ENCODE measurements around the gene GNG7. TPM values are rescaled to one million over a fixed set of nuclear protein-coding genes. Genes with fewer than 3 reads are reported as not detected.

Gene GNG7
- total RNA-seq, 6 experiments from 2014 or later, result 1.3 to 3.7 (median 2.3) TPM

DNA sequence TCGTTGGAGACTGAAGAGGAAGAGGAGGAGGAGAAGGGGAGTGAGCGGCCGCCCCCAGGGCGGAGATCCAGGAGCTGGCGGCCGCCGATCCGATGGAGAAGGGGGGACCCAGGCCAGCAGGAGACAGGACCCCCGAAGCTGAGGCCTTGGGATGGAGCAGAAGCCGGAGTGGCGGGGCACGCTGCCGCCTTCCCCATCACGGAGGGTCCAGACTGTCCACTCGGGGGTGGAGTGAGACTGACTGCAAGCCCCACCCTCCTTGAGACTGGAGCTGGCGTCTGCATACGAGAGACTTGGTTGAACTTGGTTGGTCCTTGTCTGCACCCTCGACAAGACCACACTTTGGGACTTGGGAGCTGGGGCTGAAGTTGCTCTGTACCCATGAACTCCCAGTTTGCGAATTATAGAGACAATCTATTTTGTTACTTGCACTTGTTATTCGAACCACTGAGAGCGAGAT, 224.7 kb downstream of the GNG7 start:
- TF ChIP-seq CTCF (IDR thresholded peaks at IDR 0.05) (no peak), POLR2A (IDR thresholded peaks at IDR 0.05) (peak; percentile 4)
- Histone ChIP-seq H3K36me3 (peaks cover 0 to 14% (median 7%) of the 10 kb centered on the region in 4 donors), H3K27ac (peak overlapping the region; percentile 81 to 97 (median 93)), H3K9me3 (no peaks in the 10 kb centered on the region), H3K27me3 (no peaks in the 10 kb centered on the region), H3K4me3 (peak overlapping the region; percentile 71 to 96 (median 77)), H3K4me1 (peaks cover 0 to 13% (median 0%) of the 10 kb centered on the region in 4 donors)
- ATAC-seq (peak in 3 of 4 donors; percentile 0 to 12 (median 0)), DNase-seq (peak in 2 of 3 donors; percentile 49 to 74)
- 3% methylated on average over 17 of the region's 21 CpGs for WGBS (ENCODE audit: insufficient coverage, low coverage, low lambda C conversion rate, missing lambda C conversion rate)
- intact Hi-C loops (cut with DNase I), result loop anchor here (10.0 kb wide), 2 partner anchors 97 to 137 kb away; no protein-coding TSS in a partner anchor

DNA sequence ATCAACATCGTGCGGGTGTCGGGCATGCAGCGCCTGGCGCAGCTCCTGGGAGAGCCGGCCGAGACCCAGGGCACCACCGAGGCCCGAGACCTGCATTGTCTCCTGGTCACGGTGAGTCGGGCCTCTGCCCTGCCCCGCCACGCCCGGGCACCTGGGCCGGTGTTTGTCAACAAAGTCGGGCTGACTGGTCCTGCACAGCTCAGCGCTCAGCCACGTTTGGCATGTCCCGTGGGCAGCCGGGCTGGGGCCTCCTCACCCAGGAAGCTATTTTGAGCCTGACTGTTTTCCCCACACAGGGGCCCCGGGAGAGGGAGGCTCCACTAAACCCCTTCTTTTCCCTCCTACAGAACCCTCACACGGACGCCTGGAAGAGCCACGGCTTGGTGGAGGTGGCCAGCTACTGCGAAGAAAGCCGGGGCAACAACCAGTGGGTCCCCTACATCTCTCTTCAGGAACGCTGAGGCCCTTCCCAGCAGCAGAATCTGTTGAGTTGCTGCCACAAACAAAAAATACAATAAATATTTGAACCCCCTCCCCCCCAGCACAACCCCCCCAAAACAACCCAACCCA, 225.3 kb downstream of the GNG7 start:
- peak; percentile 24 for TF ChIP-seq POLR2A (IDR thresholded peaks at IDR 0.05)
- TF ChIP-seq CTCF (IDR thresholded peaks at IDR 0.05), result no peak
- DNase-seq, result peak; percentile 53 to 73 (median 67)
- WGBS (ENCODE audit: insufficient coverage, low coverage, low lambda C conversion rate, missing lambda C conversion rate), result 0% methylated on average over 9 of the region's 27 CpGs
- H3K27me3 ChIP-seq, result no peaks in the 10 kb centered on the region
- peak in 1 of 4 donors; percentile 1 for ATAC-seq
- H3K36me3 ChIP-seq, result peaks cover 0 to 14% (median 7%) of the 10 kb centered on the region in 4 donors
- H3K9me3 ChIP-seq, result no peaks in the 10 kb centered on the region
- intact Hi-C loops (cut with DNase I), result loop anchor here (10.0 kb wide), 2 partner anchors 98 to 138 kb away; no protein-coding TSS in a partner anchor
- peak overlapping the region; percentile 81 to 97 (median 93) for H3K27ac ChIP-seq
- peaks cover 0 to 13% (median 0%) of the 10 kb centered on the region in 4 donors for H3K4me1 ChIP-seq
- H3K4me3 ChIP-seq, result peak overlapping the region; percentile 71 to 96 (median 77)

DNA sequence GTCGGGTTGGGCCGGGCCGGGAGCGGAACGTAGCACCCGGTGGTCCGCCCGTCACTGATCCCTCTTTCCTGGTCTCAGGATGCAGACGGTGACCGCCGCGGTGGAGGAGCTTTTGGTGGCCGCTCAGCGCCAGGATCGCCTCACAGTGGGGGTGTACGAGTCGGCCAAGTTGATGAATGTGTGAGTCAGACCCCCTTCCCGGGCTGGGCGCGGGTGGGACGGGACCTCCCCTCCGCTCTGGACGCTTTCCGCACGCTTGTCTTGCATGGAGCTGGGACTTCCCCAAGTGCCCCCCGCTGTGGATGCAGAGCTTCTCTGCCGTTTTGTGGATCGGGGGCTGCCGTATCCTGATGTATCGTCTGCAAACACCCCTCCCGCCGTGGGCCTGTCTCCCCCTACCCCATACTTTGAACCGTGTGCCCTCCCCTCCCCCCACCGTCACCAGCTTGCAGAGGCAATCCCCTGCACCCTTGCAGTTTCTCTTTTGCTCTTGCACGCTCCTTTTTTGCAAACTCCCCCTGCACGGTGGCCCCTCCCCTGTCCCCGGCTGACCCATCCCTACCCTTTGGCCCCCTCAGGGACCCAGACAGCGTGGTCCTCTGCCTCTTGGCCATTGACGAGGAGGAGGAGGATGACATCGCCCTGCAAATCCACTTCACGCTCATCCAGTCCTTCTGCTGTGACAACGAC, 225.9 kb downstream of the GNG7 start:
- Histone ChIP-seq H3K4me1 (peaks cover 0 to 13% (median 0%) of the 10 kb centered on the region in 4 donors), H3K36me3 (peaks cover 0 to 14% (median 7%) of the 10 kb centered on the region in 4 donors), H3K4me3 (peak overlapping the region; percentile 71 to 96 (median 77)), H3K27ac (peak overlapping the region; percentile 81 to 97 (median 93)), H3K27me3 (no peaks in the 10 kb centered on the region), H3K9me3 (no peaks in the 10 kb centered on the region)
- peak; percentile 0 to 3 (median 0) for ATAC-seq
- no peak for TF ChIP-seq CTCF (IDR thresholded peaks at IDR 0.05)
- TF ChIP-seq POLR2A (IDR thresholded peaks at IDR 0.05), result no peak
- intact Hi-C loops (cut with DNase I), result loop anchor here (10.0 kb wide), 2 partner anchors 98 to 138 kb away; no protein-coding TSS in a partner anchor
- DNase-seq, result peak; percentile 67 to 81 (median 75)
- 0% methylated on average over 11 of the region's 42 CpGs for WGBS (ENCODE audit: insufficient coverage, low coverage, low lambda C conversion rate, missing lambda C conversion rate)

DNA sequence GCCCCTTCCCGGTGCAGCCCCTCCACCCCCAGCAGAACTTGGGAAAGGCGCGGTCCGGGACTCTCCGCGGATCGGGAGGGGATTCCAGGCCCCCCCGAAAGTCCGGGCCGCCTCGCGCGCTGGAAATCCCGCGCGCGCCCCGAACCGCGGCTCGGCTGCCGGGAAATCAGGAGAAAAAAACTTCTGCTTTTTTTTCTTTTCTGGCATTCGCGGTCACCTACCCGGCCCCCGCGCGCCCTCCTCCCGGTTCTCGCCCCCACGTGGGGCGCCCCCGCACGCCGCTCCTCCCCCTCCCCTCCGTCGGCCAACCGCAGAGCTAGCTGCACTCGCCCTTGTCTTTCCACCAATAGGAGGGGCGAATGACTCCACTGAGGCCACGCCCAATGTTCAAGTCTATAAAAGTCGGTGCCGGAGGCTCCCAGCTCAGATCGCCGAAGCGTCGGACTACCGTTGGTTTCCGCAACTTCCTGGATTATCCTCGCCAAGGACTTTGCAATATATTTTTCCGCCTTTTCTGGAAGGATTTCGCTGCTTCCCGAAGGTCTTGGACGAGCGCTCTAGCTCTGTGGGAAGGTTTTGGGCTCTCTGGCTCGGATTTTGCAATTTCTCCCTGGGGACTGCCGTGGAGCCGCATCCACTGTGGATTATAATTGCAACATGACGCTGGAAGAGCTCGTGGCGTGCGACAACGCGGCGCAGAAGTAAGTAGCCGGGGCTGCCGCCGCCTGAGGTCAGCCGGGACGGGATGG, 226.6 kb downstream of the GNG7 start, which contains the start of gene GADD45B:
Gene GADD45B, plus strand, starts transcription at position 426 of the 749 bp plus-strand sequence. Its CDS starts 232 bp downstream, at position 658.
- DNase-seq (peak; percentile 98 to 99 (median 99)), ATAC-seq (peak; percentile 61 to 82 (median 70))
- TF ChIP-seq CTCF (IDR thresholded peaks at IDR 0.05) (no peak), POLR2A (IDR thresholded peaks at IDR 0.05) (peak; percentile 100)
- H3K36me3 ChIP-seq, result peaks cover 0 to 14% (median 7%) of the 10 kb centered on the region in 4 donors
- peak within 1 kb of the TSS; percentile 71 to 96 (median 77) for H3K4me3 ChIP-seq
- no peaks in the 10 kb centered on the region for H3K27me3 ChIP-seq
- intact Hi-C loops (cut with DNase I), result loop anchor here (10.0 kb wide), 2 partner anchors 99 to 139 kb away; no protein-coding TSS in a partner anchor
- no peaks in the 10 kb centered on the region for H3K9me3 ChIP-seq
- WGBS (ENCODE audit: insufficient coverage, low coverage, low lambda C conversion rate, missing lambda C conversion rate), result 0% methylated on average over 45 of the region's 70 CpGs
- H3K27ac ChIP-seq, result peak within 1 kb of the TSS; percentile 81 to 97 (median 93)
- peaks cover 0 to 13% (median 0%) of the 10 kb centered on the region in 4 donors for H3K4me1 ChIP-seq

Measured in right lobe of liver (tissue), 6 donors.